HepG2 (cell line): ENCODE results near the gene MAPK1. TPM values are rescaled to one million over a fixed set of nuclear protein-coding genes. Genes with fewer than 3 reads are reported as not detected.

Experiments
- ATAC-seq: fragments of 200-7000 bp; cut with Tn5 transposase; 3 replicates; pipeline ENCODE4 v1.9.1; 2020; ENCODE audit warnings: mild to moderate bottlenecking, moderate library complexity
- BruUV-seq: library from RNA; stranded (reverse); fragments of 400-500 nt; replicated peaks from 2 replicates; lab custom pipeline; 2021; lab: Mats Ljungman, UMichigan
- CTCF ChIA-PET: fragments of 300-600 bp; formaldehyde crosslinking; extraction: SDS; loops from one replicate; lab custom pipeline; 2021; ENCODE audit warnings: low total read pairs, inconsistent platforms, low intra/inter-chr PET ratio; lab: Yijun Ruan, JAX
- POLR2A ChIA-PET: fragments of 350-600 bp; sonication (Branson Sonifier 250); formaldehyde crosslinking; loops from one replicate; lab custom pipeline; 2020; ENCODE audit warnings: antibody characterized with exemption, inconsistent platforms; lab: Yijun Ruan, JAX
- DNase-seq: peaks from one replicate; pipeline ENCODE4 v3.0.0-alpha.2; 2015; ENCODE audit warnings: low spot score
- FAIRE-seq: peaks from 3 replicates; lab custom pipeline; 2011; peaks lifted over from hg19 to GRCh38; lab: Jason Lieb, UNC
- H2AFZ ChIP-seq: one replicate; pipeline ENCODE4 v1.6.1; 2011; ENCODE audit warnings: low read length, inconsistent platforms
- H3K27ac ChIP-seq: fragments of 300-600 bp; 3 replicates; pipeline ENCODE4 v1.8.0; 2011; ENCODE audit warnings: mixed run types, mild to moderate bottlenecking, mixed read lengths, low read length, inconsistent platforms; ENCODE audit not compliant: insufficient read depth; ENCODE audit errors: extremely low read length
- H3K27me3 ChIP-seq, 2 experiments: fragments of 200-600 bp in 1 of 2; 2 replicates in 1 of 2; 3 replicates in 1 of 2; pipeline versions ENCODE4 v1.6.0 to v1.8.0; 2011; ENCODE audit warnings: low read length in 2 of 2, mild to moderate bottlenecking in 2 of 2, moderate library complexity in 2 of 2, inconsistent platforms in 1 of 2; ENCODE audit not compliant: insufficient read depth in 2 of 2, control insufficient read depth in 1 of 2
- H3K36me3 ChIP-seq, 2 experiments: fragments of 200-600 bp in 1 of 2; replicated peaks in 1 of 2; 2 replicates in 1 of 2; 3 replicates in 1 of 2; pipeline versions ENCODE4 v1.5.1 to v1.8.0; 2011; ENCODE audit warnings: low read length in 2 of 2, inconsistent platforms in 1 of 2; ENCODE audit not compliant: insufficient read depth in 2 of 2, control insufficient read depth in 1 of 2
- H3K4me1 ChIP-seq: 2 replicates; pipeline ENCODE4 v1.5.1; 2012; ENCODE audit warnings: low read length, inconsistent platforms; ENCODE audit not compliant: insufficient read depth
- H3K4me2 ChIP-seq: 2 replicates; pipeline ENCODE4 v1.6.0; 2011; ENCODE audit warnings: low read depth, low read length, inconsistent platforms
- H3K4me3 ChIP-seq, 3 experiments: fragments of 200-600 bp in 1 of 3; sonication (generic), shearing (Covaris generic) in 1 of 3; replicated peaks in 1 of 3; 2 replicates each; pipeline ENCODE4 v1.5.1; 2011 to 2016; ENCODE audit warnings: low read length in 3 of 3, inconsistent platforms in 2 of 3, low read depth in 2 of 3, mild to moderate bottlenecking in 2 of 3, control low read depth in 1 of 3, mixed read lengths in 1 of 3; ENCODE audit not compliant: insufficient read depth in 1 of 3
- H3K79me2 ChIP-seq: one replicate; pipeline ENCODE4 v1.6.1; 2011; ENCODE audit warnings: low read length, inconsistent platforms; ENCODE audit not compliant: insufficient read depth
- H3K9ac ChIP-seq: 2 replicates; pipeline ENCODE4 v1.6.0; 2011; ENCODE audit warnings: mild to moderate bottlenecking, low read depth, low read length, inconsistent platforms; ENCODE audit not compliant: insufficient read depth
- H3K9me3 ChIP-seq: 2 replicates; pipeline ENCODE4 v1.5.1; 2012; ENCODE audit warnings: mild to moderate bottlenecking, low read length
- H4K20me1 ChIP-seq: 2 replicates; pipeline ENCODE4 v1.6.0; 2011; ENCODE audit warnings: inconsistent platforms, mild to moderate bottlenecking, low read length, moderate library complexity; ENCODE audit not compliant: insufficient read depth
- ATM ChIP-seq: fragments of 450-650 bp; IDR thresholded peaks from 2 replicates; pipeline ENCODE4 v1.7.1; 2017; ENCODE audit warnings: mild to moderate bottlenecking, borderline replicate concordance
- DPF2 ChIP-seq: sonication (generic); formaldehyde crosslinking; IDR thresholded peaks from 2 replicates; pipeline ENCODE4 v1.4.0; 2020; ENCODE audit warnings: mild to moderate bottlenecking, low read depth, missing genetic modification reagents, borderline replicate concordance
- GTF3A ChIP-seq: sonication (generic); formaldehyde crosslinking; conservative IDR thresholded peaks from 2 replicates; pipeline ENCODE4 v1.4.0; 2020; ENCODE audit warnings: mild to moderate bottlenecking, missing genetic modification reagents
- NR2F2 ChIP-seq: IDR thresholded peaks from 2 replicates; pipeline ENCODE4 v1.6.1; 2012; ENCODE audit warnings: low read depth, inconsistent platforms, borderline replicate concordance
- TRIM24 ChIP-seq: sonication (generic); formaldehyde crosslinking; IDR thresholded peaks from 2 replicates; pipeline ENCODE4 v1.8.0; 2022; ENCODE audit warnings: mild to moderate bottlenecking, missing genetic modification reagents
- ZFP41 ChIP-seq: sonication (generic); formaldehyde crosslinking; IDR thresholded peaks from 2 replicates; pipeline ENCODE4 v1.4.0; 2020; ENCODE audit warnings: mild to moderate bottlenecking, missing genetic modification reagents, borderline replicate concordance
- ZNF317 ChIP-seq: sonication (generic); formaldehyde crosslinking; IDR thresholded peaks from 2 replicates; pipeline ENCODE4 v1.5.0; 2020; ENCODE audit warnings: mild to moderate bottlenecking, missing genetic modification reagents
- ZNF766 ChIP-seq: sonication (generic); formaldehyde crosslinking; IDR thresholded peaks from 2 replicates; pipeline ENCODE4 v1.5.0; 2020; ENCODE audit warnings: missing genetic modification reagents, borderline replicate concordance
- ZSCAN29 ChIP-seq: sonication (generic); formaldehyde crosslinking; conservative IDR thresholded peaks from 2 replicates; pipeline ENCODE4 v1.4.0; 2020; ENCODE audit warnings: mild to moderate bottlenecking, missing genetic modification reagents
- WGBS: methylation state at CpG from one replicate; pipeline ENCODE4 v1.1.6; 2017; ENCODE audit warnings: low lambda C conversion rate; 5-methylcytosine and 5-hydroxymethylcytosine counted together
- in situ Hi-C: cut with HindIII; loops from 2 replicates; pipeline ENCODE4 v1.10.0; 2017; ENCODE audit warnings: low pct_unique_long_range_greater_than_20kb; ENCODE audit not compliant: extremely low pct_ligation_motif_present
- intact Hi-C: fragments of 100-400 bp; cut with micrococcal nuclease; formaldehyde crosslinking; loops from one replicate; pipeline ENCODE4 v1.10.0; 2022; ENCODE audit not compliant: unreplicated experiment
- polyA plus RNA-seq, 8 experiments: library from polyadenylated mRNA; depleted of rRNA in 3 of 8; stranded (reverse) in 7 of 8; unstranded in 1 of 8; fragments of >200 nt; fragmentation: Illumina TruSeq in 4 of 8; extraction: Trizol in 4 of 8; gene quantifications; 2 replicates each; pipeline versions ENCODE4 v1.2.1 to v1.2.3, GENCODE V29; 2011 to 2016; ENCODE audit warnings: low read depth in 4 of 8, missing spikeins in 1 of 8, mixed read lengths in 1 of 8; ENCODE audit not compliant: insufficient read depth in 1 of 8
- total RNA-seq, 5 experiments: library from RNA; depleted of rRNA; stranded (reverse); fragments of >200 nt; fragmentation: Illumina TruSeq; extraction: Trizol; gene quantifications; 2 replicates each; pipeline ENCODE4 v1.2.3, GENCODE V29; 2016; ENCODE audit warnings: low read depth in 1 of 5
- TF ChIP-seq, protein P1 (sequence below): IDR thresholded peaks from 2 replicates; pipeline ENCODE4 v1.6.1; 2016; ENCODE audit warnings: missing genetic modification reagents, missing compliant biosample characterization
- TF ChIP-seq, protein P2 (sequence below): sonication (generic); formaldehyde crosslinking; IDR thresholded peaks from 2 replicates; pipeline ENCODE4 v1.4.0; 2020; ENCODE audit warnings: missing genetic modification reagents
- TF ChIP-seq, protein P3 (sequence below): sonication (generic); formaldehyde crosslinking; IDR thresholded peaks from 2 replicates; pipeline ENCODE4 v1.4.0; 2020; ENCODE audit warnings: missing genetic modification reagents, borderline replicate concordance

The MAPK1 gene
- total and polyA plus RNA-seq, 2 of the 13 experiments (the other 11 are each of a cell fraction or from before 2014, with no cell fraction given), result 107 to 114 TPM

DNA sequence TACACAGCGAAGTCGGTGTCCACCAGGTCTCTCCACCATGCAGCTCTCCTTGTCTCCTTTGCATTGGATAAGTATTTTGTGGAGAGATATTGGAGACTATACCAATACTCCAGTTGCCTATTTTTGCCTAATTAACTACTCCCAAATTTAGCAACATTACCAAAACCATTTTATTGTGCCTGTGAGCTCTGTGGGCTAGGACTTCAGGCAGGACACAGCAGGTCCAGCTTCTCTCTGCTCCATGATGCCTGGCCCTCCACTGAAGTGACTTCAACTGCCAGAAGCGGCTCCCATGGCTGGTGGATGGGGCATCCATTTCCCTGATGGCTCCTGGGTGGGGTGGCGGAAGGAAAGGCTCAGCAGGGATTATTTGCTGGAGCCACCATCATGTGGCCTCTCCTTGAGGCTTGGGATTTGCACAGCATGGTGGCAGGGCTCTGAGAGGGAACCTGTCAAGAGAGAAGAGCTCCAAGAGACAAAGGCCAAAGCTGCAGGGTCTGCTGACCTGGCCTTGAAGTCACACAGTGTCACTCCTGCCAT is 36.9 kb upstream of the MAPK1 start:
- no peak overlapping the region for H3K9ac ChIP-seq

More for the DNA sequence above, 36.9 kb upstream of the MAPK1 start:
- intact Hi-C loops, result no loop called here
- H3K9me3 ChIP-seq, result no peaks in the 10 kb centered on the region
- no TSS peak for BruUV-seq
- FAIRE-seq (no peak), DNase-seq (no peak), ATAC-seq (no peak)
- H4K20me1 ChIP-seq, result no peaks in the 10 kb centered on the region
- peaks cover 0 to 7% of the 10 kb centered on the region in 2 experiments; a peak in 1 of 5 replicates for H3K27me3 ChIP-seq
- in situ Hi-C loops, result no loop called here
- 83% methylated on average over 4 of the region's 4 CpGs for WGBS
- H3K4me2 ChIP-seq, result no peak overlapping the region
- ChIA-PET POLR2A (no interaction called here), CTCF (no interaction called here)
- H3K36me3 ChIP-seq, result no peaks in the 10 kb centered on the region
- H3K4me1 ChIP-seq, result peaks cover 26% of the 10 kb centered on the region
- no peak overlapping the region for H3K4me3 ChIP-seq
- H2AFZ ChIP-seq, result no peak overlapping the region
- H3K79me2 ChIP-seq, result no peaks in the 10 kb centered on the region
- H3K27ac ChIP-seq, result no peak overlapping the region
- TF ChIP-seq ATM, result no peak
- no peak for TF ChIP-seq TRIM24
- TF ChIP-seq, protein P1, sequence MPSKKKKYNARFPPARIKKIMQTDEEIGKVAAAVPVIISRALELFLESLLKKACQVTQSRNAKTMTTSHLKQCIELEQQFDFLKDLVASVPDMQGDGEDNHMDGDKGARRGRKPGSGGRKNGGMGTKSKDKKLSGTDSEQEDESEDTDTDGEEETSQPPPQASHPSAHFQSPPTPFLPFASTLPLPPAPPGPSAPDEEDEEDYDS, result no peak
- TF ChIP-seq, protein P2, sequence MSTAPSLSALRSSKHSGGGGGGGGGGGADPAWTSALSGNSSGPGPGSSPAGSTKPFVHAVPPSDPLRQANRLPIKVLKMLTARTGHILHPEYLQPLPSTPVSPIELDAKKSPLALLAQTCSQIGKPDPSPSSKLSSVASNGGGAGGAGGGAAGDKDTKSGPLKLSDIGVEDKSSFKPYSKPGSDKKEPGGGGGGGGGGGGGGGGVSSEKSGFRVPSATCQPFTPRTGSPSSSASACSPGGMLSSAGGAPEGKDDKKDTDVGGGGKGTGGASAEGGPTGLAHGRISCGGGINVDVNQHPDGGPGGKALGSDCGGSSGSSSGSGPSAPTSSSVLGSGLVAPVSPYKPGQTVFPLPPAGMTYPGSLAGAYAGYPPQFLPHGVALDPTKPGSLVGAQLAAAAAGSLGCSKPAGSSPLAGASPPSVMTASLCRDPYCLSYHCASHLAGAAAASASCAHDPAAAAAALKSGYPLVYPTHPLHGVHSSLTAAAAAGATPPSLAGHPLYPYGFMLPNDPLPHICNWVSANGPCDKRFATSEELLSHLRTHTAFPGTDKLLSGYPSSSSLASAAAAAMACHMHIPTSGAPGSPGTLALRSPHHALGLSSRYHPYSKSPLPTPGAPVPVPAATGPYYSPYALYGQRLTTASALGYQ (CRISPR knock-in tag), result no peak
- no peak for TF ChIP-seq DPF2
- no peak for TF ChIP-seq NR2F2
- TF ChIP-seq ZFP41, result no peak
- TF ChIP-seq GTF3A (CRISPR knock-in tag), result no peak
- TF ChIP-seq, protein P3, sequence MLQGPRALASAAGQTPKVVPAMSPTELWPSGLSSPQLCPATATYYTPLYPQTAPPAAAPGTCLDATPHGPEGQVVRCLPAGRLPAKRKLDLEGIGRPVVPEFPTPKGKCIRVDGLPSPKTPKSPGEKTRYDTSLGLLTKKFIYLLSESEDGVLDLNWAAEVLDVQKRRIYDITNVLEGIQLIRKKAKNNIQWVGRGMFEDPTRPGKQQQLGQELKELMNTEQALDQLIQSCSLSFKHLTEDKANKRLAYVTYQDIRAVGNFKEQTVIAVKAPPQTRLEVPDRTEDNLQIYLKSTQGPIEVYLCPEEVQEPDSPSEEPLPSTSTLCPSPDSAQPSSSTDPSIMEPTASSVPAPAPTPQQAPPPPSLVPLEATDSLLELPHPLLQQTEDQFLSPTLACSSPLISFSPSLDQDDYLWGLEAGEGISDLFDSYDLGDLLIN, result no peak
- TF ChIP-seq ZNF766 (CRISPR knock-in tag), result no peak
- TF ChIP-seq ZNF317 (CRISPR knock-in tag), result no peak
- TF ChIP-seq ZSCAN29 (CRISPR knock-in tag), result no peak
- TF ChIP-seq, all 625 proteins: peak for 0
